ENCODE results near the gene ZFAND6.

The ZFAND6 gene

GRCh38 chr15:80175436-80175835 is 116.0 kb downstream of the ZFAND6 start:
- TF ChIP-seq POLR2AphosphoS5 (IDR thresholded peaks at IDR 0.05; ENCODE audit: borderline replicate concordance, low read depth, low read length): no peak
- H3K9me3 ChIP-seq (ENCODE audit: low read depth, low read length): no peaks in the 10 kb centered on the region
- H3K27ac ChIP-seq: no peak overlapping the region
- H3K9ac ChIP-seq (ENCODE audit: insufficient read length): no peak overlapping the region
- H3K4me3 ChIP-seq: no peak overlapping the region
- H3K36me3 ChIP-seq (ENCODE audit: insufficient read depth, low read length): no peaks in the 10 kb centered on the region
- DNase-seq (ENCODE audit: low read depth, low spot score): no peak

GRCh38 chr15:80176443-80176842 is 117.0 kb downstream of the ZFAND6 start:
- TF ChIP-seq FOXP2 (optimal IDR thresholded peaks at IDR 0.05; ENCODE audit: control extremely low read depth, extremely low read length, insufficient read depth): no peak
- TF ChIP-seq POLR2AphosphoS5 (IDR thresholded peaks at IDR 0.05; ENCODE audit: borderline replicate concordance, low read depth, low read length): no peak
- TF ChIP-seq EZH2 (IDR thresholded peaks at IDR 0.05): no peak
- no peaks in the 10 kb centered on the region for H3K9me3 ChIP-seq (ENCODE audit: low read depth, low read length)
- H3K4me3 ChIP-seq: no peak overlapping the region
- H3K36me3 ChIP-seq (ENCODE audit: insufficient read depth, low read length): no peaks in the 10 kb centered on the region
- no peak for DNase-seq (ENCODE audit: low read depth, low spot score)
- H3K27ac ChIP-seq: no peak overlapping the region
- no peak overlapping the region for H3K9ac ChIP-seq (ENCODE audit: insufficient read length)

GRCh38 chr15:80177156-80177555 is 117.7 kb downstream of the ZFAND6 start:
- DNase-seq (ENCODE audit: low read depth, low spot score): no peak
- no peaks in the 10 kb centered on the region for H3K9me3 ChIP-seq (ENCODE audit: low read depth, low read length)
- TF ChIP-seq EZH2 (IDR thresholded peaks at IDR 0.05) (no peak), POLR2AphosphoS5 (IDR thresholded peaks at IDR 0.05; ENCODE audit: borderline replicate concordance, low read depth, low read length) (no peak), FOXP2 (optimal IDR thresholded peaks at IDR 0.05; ENCODE audit: control extremely low read depth, extremely low read length, insufficient read depth) (no peak)
- no peak overlapping the region for H3K27ac ChIP-seq
- H3K36me3 ChIP-seq (ENCODE audit: insufficient read depth, low read length): no peaks in the 10 kb centered on the region
- H3K9ac ChIP-seq (ENCODE audit: insufficient read length): no peak overlapping the region
- H3K4me3 ChIP-seq: no peak overlapping the region

- no peak for DNase-seq (ENCODE audit: low read depth, low spot score)
- H3K9ac ChIP-seq (ENCODE audit: insufficient read length): no peak overlapping the region
- no peaks in the 10 kb centered on the region for H3K36me3 ChIP-seq (ENCODE audit: insufficient read depth, low read length)
- TF ChIP-seq EZH2 (IDR thresholded peaks at IDR 0.05): no peak
- no peak for TF ChIP-seq POLR2AphosphoS5 (IDR thresholded peaks at IDR 0.05; ENCODE audit: borderline replicate concordance, low read depth, low read length)
- no peak for TF ChIP-seq FOXP2 (optimal IDR thresholded peaks at IDR 0.05; ENCODE audit: control extremely low read depth, extremely low read length, insufficient read depth)
- H3K9me3 ChIP-seq (ENCODE audit: low read depth, low read length): no peaks in the 10 kb centered on the region
- H3K27ac ChIP-seq: no peak overlapping the region
- H3K4me3 ChIP-seq: no peak overlapping the region
Measured at GRCh38 chr15:80179025-80179759, 119.7 kb downstream of the ZFAND6 start.

GRCh38 chr15:80179935-80180334 is 120.5 kb downstream of the ZFAND6 start:
- DNase-seq (ENCODE audit: low read depth, low spot score): no peak
- no peak for TF ChIP-seq POLR2AphosphoS5 (IDR thresholded peaks at IDR 0.05; ENCODE audit: borderline replicate concordance, low read depth, low read length)
- no peak for TF ChIP-seq EZH2 (IDR thresholded peaks at IDR 0.05)
- TF ChIP-seq FOXP2 (optimal IDR thresholded peaks at IDR 0.05; ENCODE audit: control extremely low read depth, extremely low read length, insufficient read depth): no peak
- no peak overlapping the region for H3K4me3 ChIP-seq
- no peaks in the 10 kb centered on the region for H3K9me3 ChIP-seq (ENCODE audit: low read depth, low read length)
- H3K27ac ChIP-seq: no peak overlapping the region
- no peaks in the 10 kb centered on the region for H3K36me3 ChIP-seq (ENCODE audit: insufficient read depth, low read length)
- H3K9ac ChIP-seq (ENCODE audit: insufficient read length): no peak overlapping the region

DNA sequence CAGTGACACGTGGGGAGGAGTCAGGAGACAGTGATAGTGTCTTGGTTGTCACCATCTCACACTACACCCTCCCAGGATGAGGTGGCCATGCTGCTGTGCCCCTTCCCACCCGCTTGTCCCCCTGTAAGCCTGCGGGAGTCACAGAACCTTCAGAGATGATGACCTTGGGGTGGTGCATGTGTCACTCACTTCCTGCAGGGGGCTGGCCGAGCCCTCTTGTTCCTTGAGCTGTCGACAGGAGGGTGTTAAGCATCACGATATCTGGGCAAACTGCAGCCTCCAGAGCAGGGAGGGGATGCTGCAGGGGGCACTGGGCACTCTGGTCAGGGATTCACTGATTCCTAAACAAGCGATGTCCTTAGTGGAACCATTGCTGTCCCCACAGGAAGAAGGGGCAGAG is 121.0 kb downstream of the ZFAND6 start:
- no peaks in the 10 kb centered on the region for H3K36me3 ChIP-seq (ENCODE audit: insufficient read depth, low read length)
- no peak for DNase-seq (ENCODE audit: low read depth, low spot score)

GRCh38 chr15:80180986-80181385 is 121.5 kb downstream of the ZFAND6 start:
- Histone ChIP-seq H3K4me3 (no peak overlapping the region), H3K9me3 (ENCODE audit: low read depth, low read length) (no peaks in the 10 kb centered on the region), H3K36me3 (ENCODE audit: insufficient read depth, low read length) (no peaks in the 10 kb centered on the region), H3K9ac (ENCODE audit: insufficient read length) (no peak overlapping the region), H3K27ac (no peak overlapping the region)
- TF ChIP-seq POLR2AphosphoS5 (IDR thresholded peaks at IDR 0.05; ENCODE audit: borderline replicate concordance, low read depth, low read length) (no peak), EZH2 (IDR thresholded peaks at IDR 0.05) (no peak), FOXP2 (optimal IDR thresholded peaks at IDR 0.05; ENCODE audit: control extremely low read depth, extremely low read length, insufficient read depth) (no peak)
- no peak for DNase-seq (ENCODE audit: low read depth, low spot score)

More for the DNA sequence above, 121.0 kb downstream of the ZFAND6 start:
- Histone ChIP-seq H3K27ac (no peak overlapping the region), H3K9me3 (ENCODE audit: low read depth, low read length) (no peaks in the 10 kb centered on the region), H3K9ac (ENCODE audit: insufficient read length) (no peak overlapping the region), H3K4me3 (no peak overlapping the region)
- TF ChIP-seq POLR2AphosphoS5 (IDR thresholded peaks at IDR 0.05; ENCODE audit: borderline replicate concordance, low read depth, low read length): no peak
- no peak for TF ChIP-seq EZH2 (IDR thresholded peaks at IDR 0.05)
- no peak for TF ChIP-seq FOXP2 (optimal IDR thresholded peaks at IDR 0.05; ENCODE audit: control extremely low read depth, extremely low read length, insufficient read depth)

- TF ChIP-seq EZH2 (IDR thresholded peaks at IDR 0.05): no peak
- TF ChIP-seq POLR2AphosphoS5 (IDR thresholded peaks at IDR 0.05; ENCODE audit: borderline replicate concordance, low read depth, low read length): no peak
- no peak for TF ChIP-seq FOXP2 (optimal IDR thresholded peaks at IDR 0.05; ENCODE audit: control extremely low read depth, extremely low read length, insufficient read depth)
- DNase-seq (ENCODE audit: low read depth, low spot score): no peak
Measured at GRCh38 chr15:80182611-80183261, 123.3 kb downstream of the ZFAND6 start.

More at GRCh38 chr15:80182611-80183261, 123.3 kb downstream of the ZFAND6 start:
- H3K27ac ChIP-seq: no peak overlapping the region
- no peak overlapping the region for H3K9ac ChIP-seq (ENCODE audit: insufficient read length)
- H3K36me3 ChIP-seq (ENCODE audit: insufficient read depth, low read length): no peaks in the 10 kb centered on the region
- no peak overlapping the region for H3K4me3 ChIP-seq
- H3K9me3 ChIP-seq (ENCODE audit: low read depth, low read length): no peaks in the 10 kb centered on the region

All from SK-N-MC (cell line).